GM12878 (cell line): ENCODE data around the gene METTL21C. TPM values are rescaled to one million over a fixed set of nuclear protein-coding genes. Genes with fewer than 3 reads are reported as not detected.

Experiments used
- polyA plus RNA-seq, 11 experiments: library from polyadenylated mRNA; depleted of rRNA in 4 of 11; unstranded in 6 of 11; stranded (reverse) in 5 of 11; fragments of >200 nt; fragmentation: Nextera tagmentation in 4 of 11; fragmentation: Illumina TruSeq in 1 of 11; extraction: Ambion mirVana in 4 of 11; extraction: Trizol in 1 of 11; gene quantifications; 1 replicate in 1 of 11; 2 replicates in 10 of 11; pipeline versions ENCODE4 v1.2.1 to v1.2.3, GENCODE V29; 2011 to 2016; ENCODE audit warnings: inconsistent platforms in 2 of 11, missing spikeins in 2 of 11, low read depth in 1 of 11
- total RNA-seq, 4 experiments: library from RNA; depleted of rRNA in 3 of 4; stranded (reverse); fragments of >200 nt in 3 of 4; fragmentation: Illumina TruSeq in 1 of 4; extraction: Trizol in 1 of 4; gene quantifications; 2 replicates each; pipeline versions ENCODE4 v1.2.1 to v1.2.3, GENCODE V29; 2013 to 2021

Gene METTL21C
- total and polyA plus RNA-seq, 10 of the 15 experiments (the other 5 are each of a cell fraction or from before 2014, with no cell fraction given), result 0.13 TPM; not detected in 9

Other genes with a start within 250 kb of the METTL21C start
- 48.8 and 55.6 TPM in 2 replicates for gene TPP2, start 98.1 kb downstream of the METTL21C start, total RNA-seq (2014; rRNA removed)
- gene TPP2, start 98.1 kb downstream of the METTL21C start, total RNA-seq (2014; rRNA removed; fragmentation: Illumina TruSeq; extraction: Trizol), result 79.2 and 82.3 TPM in 2 replicates
- gene TPP2, start 98.1 kb downstream of the METTL21C start, total RNA-seq (2021), result 50.6 and 55.7 TPM in 2 replicates
- gene TPP2, start 98.1 kb downstream of the METTL21C start, polyA plus RNA-seq (2011; rRNA removed), result 44.3 and 66.6 TPM in 2 replicates
- gene TPP2, start 98.1 kb downstream of the METTL21C start, polyA plus RNA-seq (2014; fragmentation: Illumina TruSeq; extraction: Trizol), result 82.3 and 96.7 TPM in 2 replicates
- 10 to 100 TPM; 18.4 to 25.6 TPM for gene TPP2, start 98.1 kb downstream of the METTL21C start, polyA plus RNA-seq (2014; fragmentation: Nextera tagmentation; extraction: Ambion mirVana)
- 41.6 and 57.5 TPM in 2 replicates for gene TPP2, start 98.1 kb downstream of the METTL21C start, polyA plus RNA-seq (2014; rRNA removed)
- 10 to 100 TPM; 55.2 to 62.8 TPM for gene TPP2, start 98.1 kb downstream of the METTL21C start, polyA plus RNA-seq (2016; fragmentation: Nextera tagmentation; extraction: Ambion mirVana)
- gene TEX30, start 78.7 kb upstream of the METTL21C start, total RNA-seq (2014; rRNA removed), result 21.4 and 25.0 TPM in 2 replicates
- gene TEX30, start 78.7 kb upstream of the METTL21C start, total RNA-seq (2014; rRNA removed; fragmentation: Illumina TruSeq; extraction: Trizol), result 22.8 and 23.1 TPM in 2 replicates
- 17.3 and 19.7 TPM in 2 replicates for gene TEX30, start 78.7 kb upstream of the METTL21C start, total RNA-seq (2021)
- gene TEX30, start 78.7 kb upstream of the METTL21C start, polyA plus RNA-seq (2011; rRNA removed), result 24.2 and 38.1 TPM in 2 replicates
- 23.3 and 25.8 TPM in 2 replicates for gene TEX30, start 78.7 kb upstream of the METTL21C start, polyA plus RNA-seq (2014; fragmentation: Illumina TruSeq; extraction: Trizol)
- gene TEX30, start 78.7 kb upstream of the METTL21C start, polyA plus RNA-seq (2014; fragmentation: Nextera tagmentation; extraction: Ambion mirVana), result 100 to 1,000 TPM in 1 of 2 experiments, 10 to 100 TPM in 1; 79.5 to 114 TPM
- 21.1 and 25.8 TPM in 2 replicates for gene TEX30, start 78.7 kb upstream of the METTL21C start, polyA plus RNA-seq (2014; rRNA removed)
- 10 to 100 TPM; 80.0 to 82.5 TPM for gene TEX30, start 78.7 kb upstream of the METTL21C start, polyA plus RNA-seq (2016; fragmentation: Nextera tagmentation; extraction: Ambion mirVana)
- gene POGLUT2, start 103.9 kb upstream of the METTL21C start, total RNA-seq (2014; rRNA removed), result 8.0 and 9.0 TPM in 2 replicates
- 7.1 and 7.7 TPM in 2 replicates for gene POGLUT2, start 103.9 kb upstream of the METTL21C start, total RNA-seq (2014; rRNA removed; fragmentation: Illumina TruSeq; extraction: Trizol)
- gene POGLUT2, start 103.9 kb upstream of the METTL21C start, total RNA-seq (2021), result 6.4 and 7.0 TPM in 2 replicates
- 8.7 and 12.2 TPM in 2 replicates for gene POGLUT2, start 103.9 kb upstream of the METTL21C start, polyA plus RNA-seq (2011; rRNA removed)
- gene POGLUT2, start 103.9 kb upstream of the METTL21C start, polyA plus RNA-seq (2014; fragmentation: Illumina TruSeq; extraction: Trizol), result 6.3 and 13.5 TPM in 2 replicates
- gene POGLUT2, start 103.9 kb upstream of the METTL21C start, polyA plus RNA-seq (2014; fragmentation: Nextera tagmentation; extraction: Ambion mirVana), result 1 to 10 TPM; 2.9 to 6.3 TPM
- 6.1 and 9.7 TPM in 2 replicates for gene POGLUT2, start 103.9 kb upstream of the METTL21C start, polyA plus RNA-seq (2014; rRNA removed)
- gene POGLUT2, start 103.9 kb upstream of the METTL21C start, polyA plus RNA-seq (2016; fragmentation: Nextera tagmentation; extraction: Ambion mirVana), result 10 to 100 TPM; 10.0 to 11.3 TPM
- gene BIVM, start 104.1 kb upstream of the METTL21C start, total RNA-seq (2014; rRNA removed), result 15.5 and 17.4 TPM in 2 replicates
- gene BIVM, start 104.1 kb upstream of the METTL21C start, total RNA-seq (2014; rRNA removed; fragmentation: Illumina TruSeq; extraction: Trizol), result 14.2 and 15.7 TPM in 2 replicates
- gene BIVM, start 104.1 kb upstream of the METTL21C start, total RNA-seq (2021), result 12.7 and 14.6 TPM in 2 replicates
- gene BIVM, start 104.1 kb upstream of the METTL21C start, polyA plus RNA-seq (2011; rRNA removed), result 20.1 and 29.7 TPM in 2 replicates
- gene BIVM, start 104.1 kb upstream of the METTL21C start, polyA plus RNA-seq (2014; fragmentation: Illumina TruSeq; extraction: Trizol), result 13.9 and 19.4 TPM in 2 replicates
- gene BIVM, start 104.1 kb upstream of the METTL21C start, polyA plus RNA-seq (2014; fragmentation: Nextera tagmentation; extraction: Ambion mirVana), result 1 to 10 TPM; 3.4 to 5.4 TPM
- gene BIVM, start 104.1 kb upstream of the METTL21C start, polyA plus RNA-seq (2014; rRNA removed), result 15.9 and 17.9 TPM in 2 replicates
- 10 to 100 TPM; 13.3 to 13.9 TPM for gene BIVM, start 104.1 kb upstream of the METTL21C start, polyA plus RNA-seq (2016; fragmentation: Nextera tagmentation; extraction: Ambion mirVana)
- gene ERCC5, start 151.0 kb upstream of the METTL21C start, total RNA-seq (2014; rRNA removed), result 42.0 and 53.0 TPM in 2 replicates
- gene ERCC5, start 151.0 kb upstream of the METTL21C start, total RNA-seq (2014; rRNA removed; fragmentation: Illumina TruSeq; extraction: Trizol), result 58.9 and 62.8 TPM in 2 replicates
- 38.6 and 39.1 TPM in 2 replicates for gene ERCC5, start 151.0 kb upstream of the METTL21C start, total RNA-seq (2021)
- 44.5 and 58.3 TPM in 2 replicates for gene ERCC5, start 151.0 kb upstream of the METTL21C start, polyA plus RNA-seq (2011; rRNA removed)
- 59.2 and 67.2 TPM in 2 replicates for gene ERCC5, start 151.0 kb upstream of the METTL21C start, polyA plus RNA-seq (2014; fragmentation: Illumina TruSeq; extraction: Trizol)
- 10 to 100 TPM; 11.7 to 24.3 TPM for gene ERCC5, start 151.0 kb upstream of the METTL21C start, polyA plus RNA-seq (2014; fragmentation: Nextera tagmentation; extraction: Ambion mirVana)
- gene ERCC5, start 151.0 kb upstream of the METTL21C start, polyA plus RNA-seq (2014; rRNA removed), result 43.9 and 47.0 TPM in 2 replicates
- gene ERCC5, start 151.0 kb upstream of the METTL21C start, polyA plus RNA-seq (2016; fragmentation: Nextera tagmentation; extraction: Ambion mirVana), result 10 to 100 TPM; 38.3 to 41.2 TPM